Neuronal stem cell (in vitro differentiated cells): ENCODE measurements around the gene CYP26A1.

Experiments
- DNase-seq: peaks from one replicate; pipeline ENCODE4 v3.0.0-alpha.2; 2013; ENCODE audit warnings: low spot score
- H2AFZ ChIP-seq: one replicate; pipeline ENCODE4 v1.6.1; 2013; ENCODE audit warnings: mild to moderate bottlenecking, low read length, inconsistent platforms
- H2AK5ac ChIP-seq: 2 replicates; pipeline ENCODE4 v1.6.1; 2013; ENCODE audit warnings: low read depth, mild to moderate bottlenecking, inconsistent platforms, low read length, moderate library complexity, mixed read lengths
- H2BK120ac ChIP-seq: 2 replicates; pipeline ENCODE4 v1.6.1; 2013; ENCODE audit warnings: low read depth, mild to moderate bottlenecking, inconsistent platforms, low read length, moderate library complexity, mixed read lengths
- H2BK12ac ChIP-seq: one replicate; pipeline ENCODE4 v1.6.1; 2013; ENCODE audit warnings: low read length, inconsistent platforms
- H2BK15ac ChIP-seq: 2 replicates; pipeline ENCODE4 v1.6.1; 2013; ENCODE audit warnings: mild to moderate bottlenecking, low read length, inconsistent platforms, mixed read lengths
- H2BK5ac ChIP-seq: one replicate; pipeline ENCODE4 v1.6.1; 2013; ENCODE audit warnings: inconsistent platforms, mild to moderate bottlenecking, low read length, moderate library complexity
- H3K14ac ChIP-seq: one replicate; pipeline ENCODE4 v1.6.1; 2013; ENCODE audit warnings: low read length, inconsistent platforms
- H3K18ac ChIP-seq: 2 replicates; pipeline ENCODE4 v1.6.1; 2013; ENCODE audit warnings: low read length, inconsistent platforms
- H3K23ac ChIP-seq: 2 replicates; pipeline ENCODE4 v1.6.1; 2013; ENCODE audit warnings: low read depth, mild to moderate bottlenecking, mixed read lengths, low read length, inconsistent platforms; ENCODE audit not compliant: poor library complexity
- H3K27ac ChIP-seq: replicated peaks from 3 replicates; pipeline ENCODE4 v1.5.1; 2013; ENCODE audit warnings: low read length, inconsistent platforms
- H3K27me3 ChIP-seq, 3 experiments: 2 replicates each; pipeline ENCODE4 v1.6.1; 2013; ENCODE audit warnings: low read length in 3 of 3, mild to moderate bottlenecking in 2 of 3, inconsistent platforms in 1 of 3, low read depth in 1 of 3, mixed read lengths in 1 of 3, moderate library complexity in 1 of 3; ENCODE audit not compliant: control insufficient read depth in 3 of 3, insufficient read depth in 3 of 3
- H3K36me3 ChIP-seq, 2 donors: replicated peaks in 1 of 2; 2 replicates each; pipeline ENCODE4 v1.6.1; 2013; ENCODE audit warnings: low read length in 2 of 2; ENCODE audit not compliant: control insufficient read depth in 2 of 2, insufficient read depth in 2 of 2
- H3K4ac ChIP-seq: 2 replicates; pipeline ENCODE4 v1.6.1; 2013; ENCODE audit warnings: inconsistent platforms, mild to moderate bottlenecking, low read length, moderate library complexity
- H3K4me1 ChIP-seq, 2 donors: 1 replicate in 1 of 2; 2 replicates in 1 of 2; pipeline ENCODE4 v1.6.1; 2013; ENCODE audit warnings: low read length in 2 of 2, low read depth in 1 of 2; ENCODE audit not compliant: control insufficient read depth in 2 of 2, insufficient read depth in 1 of 2
- H3K4me2 ChIP-seq: one replicate; pipeline ENCODE4 v1.6.1; 2013; ENCODE audit warnings: mild to moderate bottlenecking, low read length, inconsistent platforms; ENCODE audit not compliant: insufficient read depth, poor library complexity, severe bottlenecking
- H3K4me3 ChIP-seq, 2 donors: 2 replicates each; pipeline ENCODE4 v1.5.1; 2013; ENCODE audit warnings: low read length in 2 of 2, mild to moderate bottlenecking in 2 of 2, inconsistent platforms in 1 of 2, moderate library complexity in 1 of 2
- H3K79me1 ChIP-seq: one replicate; pipeline ENCODE4 v1.6.1; 2013; ENCODE audit warnings: low read depth, mild to moderate bottlenecking, inconsistent platforms, low read length, moderate library complexity
- H3K9ac ChIP-seq: one replicate; pipeline ENCODE4 v1.6.1; 2013; ENCODE audit warnings: mild to moderate bottlenecking, low read depth, low read length, inconsistent platforms; ENCODE audit not compliant: poor library complexity
- H3K9me3 ChIP-seq, 2 donors: replicated peaks in 1 of 2; 2 replicates each; pipeline versions ENCODE3 to v1.6.1; 2013; ENCODE audit warnings: low read length in 2 of 2, mild to moderate bottlenecking in 2 of 2, inconsistent platforms in 1 of 2, low read depth in 1 of 2, mixed read lengths in 1 of 2, moderate library complexity in 1 of 2; ENCODE audit not compliant: control insufficient read depth in 2 of 2, insufficient read depth in 1 of 2
- H4K8ac ChIP-seq: one replicate; pipeline ENCODE4 v1.6.1; 2013; ENCODE audit warnings: low read depth, mild to moderate bottlenecking, inconsistent platforms, low read length, moderate library complexity
- H4K91ac ChIP-seq: one replicate; pipeline ENCODE4 v1.6.1; 2013; ENCODE audit warnings: low read length, low read depth, mild to moderate bottlenecking, inconsistent platforms; ENCODE audit not compliant: poor library complexity
- WGBS, 2 donors: extraction: QIAGEN DNeasy Blood & Tissue Kit; methylation state at CpG; one replicate each; pipeline ENCODE4 v1.1.7; 2013; ENCODE audit warnings: missing lambda C conversion rate in 2 of 2, mixed read lengths in 1 of 2; ENCODE audit not compliant: insufficient read length in 2 of 2, insufficient replicate concordance in 1 of 2; ENCODE audit errors: extremely low coverage in 2 of 2; 5-methylcytosine and 5-hydroxymethylcytosine counted together

The CYP26A1 gene

DNA sequence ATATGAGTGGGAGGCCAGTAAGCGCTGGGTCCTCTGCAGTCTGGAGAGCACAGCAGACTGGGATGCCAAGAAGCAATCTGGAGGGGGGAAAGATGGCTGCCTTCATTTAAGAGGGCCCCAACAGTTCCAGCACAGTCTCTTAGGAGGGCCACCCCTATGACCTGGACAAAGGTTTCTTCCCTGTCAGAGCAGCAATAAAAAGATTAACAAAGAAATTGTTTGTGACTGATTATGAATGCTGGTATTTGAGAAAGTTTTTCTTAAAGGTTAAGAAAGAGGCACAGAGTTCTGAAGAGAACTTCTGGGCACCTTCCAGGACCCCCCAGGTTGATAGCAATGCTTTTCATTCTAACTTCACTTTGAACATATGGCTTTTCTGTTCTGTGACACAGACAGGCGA, 52.3 kb downstream of the CYP26A1 start:
- Histone ChIP-seq H4K8ac (no peak overlapping the region), H2BK5ac (no peak overlapping the region), H3K36me3 (no peaks in the 10 kb centered on the region), H2AFZ (no peak overlapping the region), H2BK12ac (no peak overlapping the region), H3K9me3 (peaks cover 0 to 14% of the 10 kb centered on the region in 2 donors), H3K4me2 (no peak overlapping the region), H3K27me3 (no peaks in the 10 kb centered on the region), H2AK5ac (no peak overlapping the region), H3K18ac (no peak overlapping the region), H3K27ac (no peak overlapping the region), H3K14ac (no peak overlapping the region), H2BK15ac (no peak overlapping the region), H3K79me1 (no peaks in the 10 kb centered on the region), H3K4ac (no peak overlapping the region), H3K9ac (no peak overlapping the region), H2BK120ac (no peak overlapping the region), H3K4me3 (no peak overlapping the region), H3K4me1 (no peaks in the 10 kb centered on the region), H3K23ac (no peak overlapping the region), H4K91ac (no peak overlapping the region)
- DNase-seq: no peak
- WGBS, 2 donors: no CpG with 5 or more reads among the region's 2 CpGs

DNA sequence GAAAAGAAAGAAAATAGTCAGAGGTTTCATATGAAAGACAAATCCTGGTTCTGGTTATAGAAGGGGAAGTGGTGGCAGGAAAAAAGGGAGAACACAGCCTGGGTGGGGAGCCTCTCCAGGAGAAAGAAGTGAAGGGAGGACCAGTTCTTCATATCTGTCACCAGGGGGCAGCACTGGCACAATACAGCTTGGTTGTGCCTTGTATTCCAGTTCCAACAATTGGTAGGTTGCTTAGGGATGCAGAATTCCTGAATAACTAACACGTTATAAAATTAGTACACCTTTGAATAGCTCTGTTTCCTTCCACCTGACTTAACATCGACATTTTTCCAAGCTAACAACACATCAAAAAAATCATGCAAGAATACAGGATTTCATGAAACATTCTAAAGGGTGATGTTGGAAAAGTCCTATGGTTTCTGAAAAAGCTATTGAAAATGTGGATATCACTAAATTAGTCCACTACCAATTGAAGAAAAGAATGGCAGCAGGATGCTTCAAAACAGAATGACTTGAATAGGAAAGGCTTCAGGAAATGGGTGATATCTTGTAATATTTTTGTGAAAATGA, 52.9 kb downstream of the CYP26A1 start:
- peaks cover 0 to 14% of the 10 kb centered on the region in 2 donors for H3K9me3 ChIP-seq
- H3K9ac ChIP-seq: no peak overlapping the region
- H2AFZ ChIP-seq: no peak overlapping the region
- H3K4ac ChIP-seq: no peak overlapping the region
- H3K23ac ChIP-seq: no peak overlapping the region
- H2BK15ac ChIP-seq: no peak overlapping the region
- H3K4me2 ChIP-seq: no peak overlapping the region
- H3K36me3 ChIP-seq: no peaks in the 10 kb centered on the region
- H3K4me1 ChIP-seq: no peaks in the 10 kb centered on the region
- H2BK5ac ChIP-seq: no peak overlapping the region
- no CpG with 5 or more reads among the region's 2 CpGs for WGBS, 2 donors
- no peak overlapping the region for H4K91ac ChIP-seq
- no peak overlapping the region for H2AK5ac ChIP-seq
- no peak overlapping the region for H3K4me3 ChIP-seq
- no peaks in the 10 kb centered on the region for H3K27me3 ChIP-seq
- H3K27ac ChIP-seq: no peak overlapping the region
- no peak overlapping the region for H2BK120ac ChIP-seq
- DNase-seq: no peak
- no peak overlapping the region for H4K8ac ChIP-seq
- H3K79me1 ChIP-seq: no peaks in the 10 kb centered on the region
- H2BK12ac ChIP-seq: no peak overlapping the region
- no peak overlapping the region for H3K18ac ChIP-seq
- H3K14ac ChIP-seq: no peak overlapping the region
